ENCODE measurements around the gene PLCH1.

DNA sequence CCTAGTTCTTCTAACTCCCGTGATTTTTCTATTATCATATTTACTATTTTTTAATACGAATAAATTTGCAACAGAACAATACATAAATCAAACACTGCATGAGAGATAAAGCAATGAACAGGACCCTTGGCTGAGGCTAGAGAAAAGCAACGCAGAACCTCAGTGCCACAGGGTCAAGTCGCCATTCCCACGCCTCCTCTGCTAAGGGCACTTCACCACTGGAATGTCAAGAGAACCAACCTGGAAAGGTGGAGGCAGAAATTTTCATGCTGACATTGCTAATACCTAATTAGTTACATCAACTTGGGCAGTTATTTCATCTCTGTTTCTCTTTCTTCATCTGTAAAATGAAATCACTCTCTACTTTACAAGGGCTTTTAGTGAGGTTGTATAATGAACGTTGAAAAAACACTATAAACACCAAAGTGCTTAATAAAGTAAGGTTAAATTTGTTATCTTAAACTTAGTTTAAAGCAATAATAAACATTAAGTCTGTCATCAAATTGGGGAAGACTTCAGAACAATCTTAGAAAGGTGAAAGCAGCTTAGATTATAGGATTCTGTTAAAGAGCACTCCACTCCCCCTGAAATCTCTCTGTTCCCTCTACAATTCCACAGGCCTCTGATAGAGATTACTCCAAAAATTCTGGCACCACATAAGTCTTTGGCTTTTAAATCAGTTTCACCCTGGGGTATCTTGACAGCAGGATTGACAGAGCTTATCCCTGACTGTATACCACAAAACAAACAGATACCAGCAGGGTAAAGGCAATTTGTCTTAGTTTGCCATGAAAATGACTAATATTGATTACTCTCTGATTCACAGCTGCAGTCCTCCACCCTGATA is 41.9 kb downstream of the PLCH1 start:
- TF ChIP-seq, protein P1, sequence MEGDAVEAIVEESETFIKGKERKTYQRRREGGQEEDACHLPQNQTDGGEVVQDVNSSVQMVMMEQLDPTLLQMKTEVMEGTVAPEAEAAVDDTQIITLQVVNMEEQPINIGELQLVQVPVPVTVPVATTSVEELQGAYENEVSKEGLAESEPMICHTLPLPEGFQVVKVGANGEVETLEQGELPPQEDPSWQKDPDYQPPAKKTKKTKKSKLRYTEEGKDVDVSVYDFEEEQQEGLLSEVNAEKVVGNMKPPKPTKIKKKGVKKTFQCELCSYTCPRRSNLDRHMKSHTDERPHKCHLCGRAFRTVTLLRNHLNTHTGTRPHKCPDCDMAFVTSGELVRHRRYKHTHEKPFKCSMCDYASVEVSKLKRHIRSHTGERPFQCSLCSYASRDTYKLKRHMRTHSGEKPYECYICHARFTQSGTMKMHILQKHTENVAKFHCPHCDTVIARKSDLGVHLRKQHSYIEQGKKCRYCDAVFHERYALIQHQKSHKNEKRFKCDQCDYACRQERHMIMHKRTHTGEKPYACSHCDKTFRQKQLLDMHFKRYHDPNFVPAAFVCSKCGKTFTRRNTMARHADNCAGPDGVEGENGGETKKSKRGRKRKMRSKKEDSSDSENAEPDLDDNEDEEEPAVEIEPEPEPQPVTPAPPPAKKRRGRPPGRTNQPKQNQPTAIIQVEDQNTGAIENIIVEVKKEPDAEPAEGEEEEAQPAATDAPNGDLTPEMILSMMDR (IDR thresholded peaks at IDR 0.05; ENCODE audit: borderline replicate concordance, extremely low read depth, low read length, poor library complexity, severe bottlenecking) = no peak
- no peak for TF ChIP-seq EZH2 (IDR thresholded peaks at IDR 0.05; ENCODE audit: borderline replicate concordance, low read depth, low read length, severe bottlenecking)

Measured in DND-41 (cell line).